GM18867 (cell line): ENCODE data around the gene PRR15L.
"Not testable (repeated sequence)": the region's sequence is repeated elsewhere in the genome, so short reads cannot be mapped to it uniquely, and the experiment has no call there.

Source experiments
- ATAC-seq: cut with Tn5 transposase; IDR thresholded peaks from one replicate; pipeline ENCODE4 v1.9.1; 2021; ENCODE audit warnings: mild to moderate bottlenecking, moderate library complexity; ENCODE audit not compliant: unreplicated experiment

Gene PRR15L

GRCh38 chr17:47989159-47989558 lies 31.5 kb upstream of the PRR15L start:
- no peak for ATAC-seq

GRCh38 chr17:47988445-47988844 lies 30.8 kb upstream of the PRR15L start:
- ATAC-seq: not testable (repeated sequence)

- ATAC-seq: no peak
These were observed 29.7 kb upstream of the PRR15L start for GRCh38 chr17:47987240-47987835.

GRCh38 chr17:47986520-47986919 lies 28.8 kb upstream of the PRR15L start:
- ATAC-seq: no peak

- ATAC-seq: no peak
These were observed 26.0 kb upstream of the PRR15L start for GRCh38 chr17:47983492-47984223.

GRCh38 chr17:47982645-47983390 lies 25.1 kb upstream of the PRR15L start:
- no peak for ATAC-seq

GRCh38 chr17:47982091-47982617 lies 24.5 kb upstream of the PRR15L start:
- no peak for ATAC-seq

GRCh38 chr17:47981462-47981861 lies 23.8 kb upstream of the PRR15L start:
- ATAC-seq: no peak

- no peak for ATAC-seq
These were observed 22.9 kb upstream of the PRR15L start for GRCh38 chr17:47980541-47980940.

GRCh38 chr17:47978324-47978723 lies 20.6 kb upstream of the PRR15L start:
- no peak for ATAC-seq

- no peak for ATAC-seq
These were observed 18.1 kb upstream of the PRR15L start for GRCh38 chr17:47975823-47976205.

- no peak for ATAC-seq
These were observed 17.6 kb upstream of the PRR15L start for GRCh38 chr17:47975189-47975822.

GRCh38 chr17:47973541-47973940 lies 15.9 kb upstream of the PRR15L start:
- no peak for ATAC-seq

- peak; percentile 91 for ATAC-seq
These were observed 13.2 kb upstream of the PRR15L start, which contains the start of gene CDK5RAP3 for GRCh38 chr17:47970725-47971499. TSS of gene CDK5RAP3 (plus strand) at chr17:47971113. CDS start at chr17:47971147, 34 bp downstream.

GRCh38 chr17:47969930-47970724 lies 12.4 kb upstream of the PRR15L start:
- no peak for ATAC-seq

- no peak for ATAC-seq
These were observed 11.2 kb upstream of the PRR15L start for GRCh38 chr17:47968836-47969235.

GRCh38 chr17:47967607-47968252 lies 10.0 kb upstream of the PRR15L start:
- ATAC-seq: no peak

GRCh38 chr17:47966079-47966519 lies 8.4 kb upstream of the PRR15L start:
- ATAC-seq: no peak

GRCh38 chr17:47964856-47965255 lies 7.2 kb upstream of the PRR15L start:
- no peak for ATAC-seq
